ENCODE data around the gene NUDT19. TPM values are rescaled to one million over a fixed set of nuclear protein-coding genes. Genes with fewer than 3 reads are reported as not detected.
"Not testable (repeated sequence)": the region's sequence is repeated elsewhere in the genome, so short reads cannot be mapped to it uniquely, and the experiment has no call there.

NUDT19 gene
- total RNA-seq, 1 donor from 2014 or later: 6.3 TPM

GRCh38 chr19:32656379-32656778 is 35.2 kb upstream of the NUDT19 start:
- H3K27me3 ChIP-seq (ENCODE audit: control insufficient read depth in 3 of 3, insufficient read depth in 3 of 3, low read length in 3 of 3); H3K4me3 ChIP-seq (ENCODE audit: low read length in 3 of 3); H3K9me3 ChIP-seq (ENCODE audit: control insufficient read depth in 3 of 3, low read length in 3 of 3); H3K27ac ChIP-seq (ENCODE audit: low read depth, low read length); H3K4me1 ChIP-seq (ENCODE audit: control insufficient read depth in 3 of 3, insufficient read depth in 3 of 3, low read length in 3 of 3); H3K9ac ChIP-seq (ENCODE audit: low read depth in 1 of 3, low read length in 3 of 3): not testable (repeated sequence)
- H3K36me3 ChIP-seq (ENCODE audit: control insufficient read depth in 3 of 3, insufficient read depth in 3 of 3, low read length in 3 of 3): peaks cover 3 to 17% (median 12%) of the 10 kb centered on the region in 3 donors

DNA sequence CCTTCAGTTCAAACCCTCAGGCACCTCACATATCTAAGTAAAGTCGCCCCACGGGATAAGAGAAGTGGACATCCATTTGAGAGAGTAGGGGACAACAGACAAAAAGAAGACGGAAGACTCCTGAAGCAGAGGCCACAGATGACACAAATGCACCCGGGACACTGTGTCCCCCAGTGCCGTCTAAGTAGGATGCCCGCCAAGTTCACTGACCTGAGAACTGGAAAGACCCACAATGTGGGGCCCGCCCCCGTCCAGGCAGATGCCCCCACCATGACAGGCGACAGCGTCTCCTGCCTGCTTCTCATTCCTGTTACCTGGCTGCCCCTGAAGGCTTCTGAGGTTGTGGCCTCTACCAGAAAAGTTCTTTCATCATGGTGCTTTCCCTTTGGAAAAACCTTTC is 33.5 kb upstream of the NUDT19 start:
- Histone ChIP-seq H3K36me3 (ENCODE audit: control insufficient read depth in 3 of 3, insufficient read depth in 3 of 3, low read length in 3 of 3) (peaks cover 3 to 17% (median 12%) of the 10 kb centered on the region in 3 donors), H3K4me3 (ENCODE audit: low read length in 3 of 3) (no peak overlapping the region), H3K27ac (ENCODE audit: low read depth, low read length) (no peak overlapping the region), H3K4me1 (ENCODE audit: control insufficient read depth in 3 of 3, insufficient read depth in 3 of 3, low read length in 3 of 3) (peaks cover 0 to under 1% (median 0%) of the 10 kb centered on the region in 3 donors), H3K9me3 (ENCODE audit: control insufficient read depth in 3 of 3, low read length in 3 of 3) (no peaks in the 10 kb centered on the region), H3K9ac (ENCODE audit: low read depth in 1 of 3, low read length in 3 of 3) (no peak overlapping the region), H3K27me3 (ENCODE audit: control insufficient read depth in 3 of 3, insufficient read depth in 3 of 3, low read length in 3 of 3) (no peaks in the 10 kb centered on the region)

- no peaks in the 10 kb centered on the region for H3K27me3 ChIP-seq (ENCODE audit: control insufficient read depth in 3 of 3, insufficient read depth in 3 of 3, low read length in 3 of 3)
- peaks cover 3 to 17% (median 12%) of the 10 kb centered on the region in 3 donors for H3K36me3 ChIP-seq (ENCODE audit: control insufficient read depth in 3 of 3, insufficient read depth in 3 of 3, low read length in 3 of 3)
- H3K9ac ChIP-seq (ENCODE audit: low read depth in 1 of 3, low read length in 3 of 3): no peak overlapping the region
- H3K4me3 ChIP-seq (ENCODE audit: low read length in 3 of 3): no peak overlapping the region
- H3K4me1 ChIP-seq (ENCODE audit: control insufficient read depth in 3 of 3, insufficient read depth in 3 of 3, low read length in 3 of 3): no peaks in the 10 kb centered on the region
- H3K27ac ChIP-seq (ENCODE audit: low read depth, low read length): no peak overlapping the region
- H3K9me3 ChIP-seq (ENCODE audit: control insufficient read depth in 3 of 3, low read length in 3 of 3): no peaks in the 10 kb centered on the region
These were observed 33.1 kb upstream of the NUDT19 start for GRCh38 chr19:32658527-32658926.

- Histone ChIP-seq H3K9me3 (ENCODE audit: control insufficient read depth in 3 of 3, low read length in 3 of 3) (no peaks in the 10 kb centered on the region), H3K4me3 (ENCODE audit: low read length in 3 of 3) (no peak overlapping the region), H3K4me1 (ENCODE audit: control insufficient read depth in 3 of 3, insufficient read depth in 3 of 3, low read length in 3 of 3) (peaks cover 0 to 5% (median 4%) of the 10 kb centered on the region in 3 donors), H3K27ac (ENCODE audit: low read depth, low read length) (no peak overlapping the region), H3K9ac (ENCODE audit: low read depth in 1 of 3, low read length in 3 of 3) (no peak overlapping the region), H3K27me3 (ENCODE audit: control insufficient read depth in 3 of 3, insufficient read depth in 3 of 3, low read length in 3 of 3) (no peaks in the 10 kb centered on the region), H3K36me3 (ENCODE audit: control insufficient read depth in 3 of 3, insufficient read depth in 3 of 3, low read length in 3 of 3) (peaks cover 0 to 7% (median 3%) of the 10 kb centered on the region in 3 donors)
These were observed 30.3 kb upstream of the NUDT19 start for GRCh38 chr19:32661318-32661717.

- Histone ChIP-seq H3K9ac (ENCODE audit: low read depth in 1 of 3, low read length in 3 of 3) (no peak overlapping the region), H3K4me3 (ENCODE audit: low read length in 3 of 3) (no peak overlapping the region), H3K4me1 (ENCODE audit: control insufficient read depth in 3 of 3, insufficient read depth in 3 of 3, low read length in 3 of 3) (peaks cover 0 to 8% (median 7%) of the 10 kb centered on the region in 3 donors), H3K36me3 (ENCODE audit: control insufficient read depth in 3 of 3, insufficient read depth in 3 of 3, low read length in 3 of 3) (peaks cover 0 to 6% (median 4%) of the 10 kb centered on the region in 3 donors), H3K27ac (ENCODE audit: low read depth, low read length) (no peak overlapping the region), H3K27me3 (ENCODE audit: control insufficient read depth in 3 of 3, insufficient read depth in 3 of 3, low read length in 3 of 3) (no peaks in the 10 kb centered on the region), H3K9me3 (ENCODE audit: control insufficient read depth in 3 of 3, low read length in 3 of 3) (no peaks in the 10 kb centered on the region)
These were observed 29.4 kb upstream of the NUDT19 start for GRCh38 chr19:32662186-32662585.

- Histone ChIP-seq H3K27me3 (ENCODE audit: control insufficient read depth in 3 of 3, insufficient read depth in 3 of 3, low read length in 3 of 3) (no peaks in the 10 kb centered on the region), H3K36me3 (ENCODE audit: control insufficient read depth in 3 of 3, insufficient read depth in 3 of 3, low read length in 3 of 3) (peaks cover 2 to 5% (median 4%) of the 10 kb centered on the region in 3 donors), H3K9ac (ENCODE audit: low read depth in 1 of 3, low read length in 3 of 3) (peak overlapping the region; percentile 52 to 75 (median 55)), H3K27ac (ENCODE audit: low read depth, low read length) (peak overlapping the region; percentile 68), H3K9me3 (ENCODE audit: control insufficient read depth in 3 of 3, low read length in 3 of 3) (no peaks in the 10 kb centered on the region), H3K4me3 (ENCODE audit: low read length in 3 of 3) (peak overlapping the region; percentile 71 to 81 (median 76)), H3K4me1 (ENCODE audit: control insufficient read depth in 3 of 3, insufficient read depth in 3 of 3, low read length in 3 of 3) (peaks cover 0 to 25% (median 18%) of the 10 kb centered on the region in 3 donors)
These were observed 25.5 kb upstream of the NUDT19 start for GRCh38 chr19:32666084-32666483.

DNA sequence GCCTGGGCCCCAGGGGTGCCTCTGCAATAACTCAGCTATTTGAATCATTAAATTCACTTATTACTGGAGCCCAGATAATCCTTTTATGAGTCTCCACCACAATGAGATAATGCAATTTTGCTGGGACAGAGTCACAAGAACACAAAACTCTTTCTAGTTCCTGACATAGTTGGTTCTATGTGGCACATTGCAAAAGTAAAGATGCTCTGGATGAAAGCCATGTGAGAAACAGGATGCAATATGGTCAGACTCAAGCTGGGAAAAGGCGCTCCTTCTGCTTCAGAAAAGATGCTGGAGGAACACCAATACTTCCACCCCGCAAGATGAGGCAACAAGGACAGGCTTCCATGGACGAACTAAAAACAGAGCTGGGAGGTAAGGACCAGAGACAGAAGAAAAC is 22.3 kb upstream of the NUDT19 start:
- Histone ChIP-seq H3K27me3 (ENCODE audit: control insufficient read depth in 3 of 3, insufficient read depth in 3 of 3, low read length in 3 of 3) (no peaks in the 10 kb centered on the region), H3K9me3 (ENCODE audit: control insufficient read depth in 3 of 3, low read length in 3 of 3) (no peaks in the 10 kb centered on the region), H3K27ac (ENCODE audit: low read depth, low read length) (peak overlapping the region; percentile 30), H3K9ac (ENCODE audit: low read depth in 1 of 3, low read length in 3 of 3) (peak overlapping the region in 1 of 3 donors; percentile 40), H3K4me3 (ENCODE audit: low read length in 3 of 3) (no peak overlapping the region), H3K36me3 (ENCODE audit: control insufficient read depth in 3 of 3, insufficient read depth in 3 of 3, low read length in 3 of 3) (peaks cover 4 to 9% (median 5%) of the 10 kb centered on the region in 3 donors), H3K4me1 (ENCODE audit: control insufficient read depth in 3 of 3, insufficient read depth in 3 of 3, low read length in 3 of 3) (peaks cover 24 to 51% (median 39%) of the 10 kb centered on the region in 3 donors)

- peaks cover 32 to 65% (median 47%) of the 10 kb centered on the region in 3 donors for H3K4me1 ChIP-seq (ENCODE audit: control insufficient read depth in 3 of 3, insufficient read depth in 3 of 3, low read length in 3 of 3)
- peak overlapping the region in 1 of 3 donors; percentile 16 for H3K9ac ChIP-seq (ENCODE audit: low read depth in 1 of 3, low read length in 3 of 3)
- H3K4me3 ChIP-seq (ENCODE audit: low read length in 3 of 3): peak overlapping the region in 1 of 3 donors; percentile 22
- H3K36me3 ChIP-seq (ENCODE audit: control insufficient read depth in 3 of 3, insufficient read depth in 3 of 3, low read length in 3 of 3): peaks cover 1 to 7% (median 5%) of the 10 kb centered on the region in 3 donors
- H3K9me3 ChIP-seq (ENCODE audit: control insufficient read depth in 3 of 3, low read length in 3 of 3): no peaks in the 10 kb centered on the region
- H3K27ac ChIP-seq (ENCODE audit: low read depth, low read length): no peak overlapping the region
- H3K27me3 ChIP-seq (ENCODE audit: control insufficient read depth in 3 of 3, insufficient read depth in 3 of 3, low read length in 3 of 3): peaks cover 0 to 14% (median 7%) of the 10 kb centered on the region in 3 donors
These were observed 19.6 kb upstream of the NUDT19 start for GRCh38 chr19:32671883-32672593.

- H3K9me3 ChIP-seq (ENCODE audit: control insufficient read depth in 3 of 3, low read length in 3 of 3): no peaks in the 10 kb centered on the region
- H3K27me3 ChIP-seq (ENCODE audit: control insufficient read depth in 3 of 3, insufficient read depth in 3 of 3, low read length in 3 of 3): peaks cover 0 to 15% (median 10%) of the 10 kb centered on the region in 3 donors
- H3K4me1 ChIP-seq (ENCODE audit: control insufficient read depth in 3 of 3, insufficient read depth in 3 of 3, low read length in 3 of 3): peaks cover 32 to 71% (median 51%) of the 10 kb centered on the region in 3 donors
- peaks cover 0 to 7% (median 5%) of the 10 kb centered on the region in 3 donors for H3K36me3 ChIP-seq (ENCODE audit: control insufficient read depth in 3 of 3, insufficient read depth in 3 of 3, low read length in 3 of 3)
- H3K9ac ChIP-seq (ENCODE audit: low read depth in 1 of 3, low read length in 3 of 3): peak overlapping the region in 2 of 3 donors; percentile 45 to 51
- peak overlapping the region in 1 of 3 donors; percentile 22 for H3K4me3 ChIP-seq (ENCODE audit: low read length in 3 of 3)
- H3K27ac ChIP-seq (ENCODE audit: low read depth, low read length): no peak overlapping the region
These were observed 18.8 kb upstream of the NUDT19 start for GRCh38 chr19:32672841-32673240.

GRCh38 chr19:32673573-32673972 is 18.0 kb upstream of the NUDT19 start:
- Histone ChIP-seq H3K27me3 (ENCODE audit: control insufficient read depth in 3 of 3, insufficient read depth in 3 of 3, low read length in 3 of 3) (peaks cover 0 to 15% (median 10%) of the 10 kb centered on the region in 3 donors), H3K4me3 (ENCODE audit: low read length in 3 of 3) (peak overlapping the region in 1 of 3 donors; percentile 22), H3K9ac (ENCODE audit: low read depth in 1 of 3, low read length in 3 of 3) (peak overlapping the region in 2 of 3 donors; percentile 45 to 51)

More at GRCh38 chr19:32673573-32673972, 18.0 kb upstream of the NUDT19 start:
- peaks cover 32 to 67% (median 51%) of the 10 kb centered on the region in 3 donors for H3K4me1 ChIP-seq (ENCODE audit: control insufficient read depth in 3 of 3, insufficient read depth in 3 of 3, low read length in 3 of 3)
- H3K9me3 ChIP-seq (ENCODE audit: control insufficient read depth in 3 of 3, low read length in 3 of 3): no peaks in the 10 kb centered on the region
- H3K36me3 ChIP-seq (ENCODE audit: control insufficient read depth in 3 of 3, insufficient read depth in 3 of 3, low read length in 3 of 3): peaks cover 0 to 7% (median 5%) of the 10 kb centered on the region in 3 donors
- no peak overlapping the region for H3K27ac ChIP-seq (ENCODE audit: low read depth, low read length)

Data from skeletal muscle tissue (tissue), 4 donors.